Calu3 (cell line): ENCODE results near the gene DCTN3. TPM values are rescaled to one million over a fixed set of nuclear protein-coding genes. Genes with fewer than 3 reads are reported as not detected.
A peak's percentile ranks its signal among the peaks of the same experiment; 100 is the strongest.

ENCODE experiments used
- BruUV-seq: library from RNA; stranded (reverse); fragments of 400-500 nt; replicated peaks from 2 replicates; lab custom pipeline; 2021; lab: Mats Ljungman, UMichigan
- CTCF ChIA-PET: fragments of 300-600 bp; sonication (Branson Sonifier 250); formaldehyde crosslinking; loops from one replicate; lab custom pipeline; 2022; ENCODE audit warnings: antibody characterized with exemption; lab: Charles Lee
- DNase-seq: peaks from one replicate; pipeline ENCODE4 v3.0.0; 2022
- H3K27ac Mint-ChIP-seq: one replicate; pipeline ENCODE4 v1.8.0; 2022; ENCODE audit warnings: mixed read lengths; ENCODE audit not compliant: unreplicated experiment
- H3K27me3 Mint-ChIP-seq: one replicate; pipeline ENCODE4 v1.8.0; 2022; ENCODE audit warnings: mixed read lengths; ENCODE audit not compliant: unreplicated experiment
- H3K36me3 Mint-ChIP-seq: one replicate; pipeline ENCODE4 v1.8.0; 2022; ENCODE audit warnings: mild to moderate bottlenecking, moderate library complexity, mixed read lengths; ENCODE audit not compliant: insufficient read depth, unreplicated experiment
- H3K4me1 Mint-ChIP-seq: one replicate; pipeline ENCODE4 v1.8.0; 2022; ENCODE audit warnings: mild to moderate bottlenecking, low read depth, mixed read lengths; ENCODE audit not compliant: unreplicated experiment
- H3K4me3 Mint-ChIP-seq: one replicate; pipeline ENCODE4 v1.8.0; 2022; ENCODE audit warnings: mild to moderate bottlenecking, low read depth, moderate library complexity, mixed read lengths; ENCODE audit not compliant: unreplicated experiment
- H3K9me3 Mint-ChIP-seq: one replicate; pipeline ENCODE4 v1.8.0; 2022; ENCODE audit warnings: low read depth, mixed read lengths; ENCODE audit not compliant: unreplicated experiment
- intact Hi-C: fragments of 100-400 bp; cut with micrococcal nuclease; formaldehyde crosslinking; loops from one replicate; pipeline ENCODE4 v1.10.0; 2022; ENCODE audit not compliant: unreplicated experiment
- total RNA-seq: library from RNA; stranded (reverse); gene quantifications from 2 replicates; pipeline ENCODE4 v1.2.3, GENCODE V29; 2022
- TF ChIP-seq, protein P1 (sequence below): fragments of 200-600 bp; IDR thresholded peaks from one replicate; pipeline ENCODE4 v1.8.0; 2022; ENCODE audit warnings: antibody characterized with exemption; ENCODE audit not compliant: unreplicated experiment

DCTN3 gene
- total RNA-seq, 1 experiment from 2014 or later = 51.8 TPM

DNA sequence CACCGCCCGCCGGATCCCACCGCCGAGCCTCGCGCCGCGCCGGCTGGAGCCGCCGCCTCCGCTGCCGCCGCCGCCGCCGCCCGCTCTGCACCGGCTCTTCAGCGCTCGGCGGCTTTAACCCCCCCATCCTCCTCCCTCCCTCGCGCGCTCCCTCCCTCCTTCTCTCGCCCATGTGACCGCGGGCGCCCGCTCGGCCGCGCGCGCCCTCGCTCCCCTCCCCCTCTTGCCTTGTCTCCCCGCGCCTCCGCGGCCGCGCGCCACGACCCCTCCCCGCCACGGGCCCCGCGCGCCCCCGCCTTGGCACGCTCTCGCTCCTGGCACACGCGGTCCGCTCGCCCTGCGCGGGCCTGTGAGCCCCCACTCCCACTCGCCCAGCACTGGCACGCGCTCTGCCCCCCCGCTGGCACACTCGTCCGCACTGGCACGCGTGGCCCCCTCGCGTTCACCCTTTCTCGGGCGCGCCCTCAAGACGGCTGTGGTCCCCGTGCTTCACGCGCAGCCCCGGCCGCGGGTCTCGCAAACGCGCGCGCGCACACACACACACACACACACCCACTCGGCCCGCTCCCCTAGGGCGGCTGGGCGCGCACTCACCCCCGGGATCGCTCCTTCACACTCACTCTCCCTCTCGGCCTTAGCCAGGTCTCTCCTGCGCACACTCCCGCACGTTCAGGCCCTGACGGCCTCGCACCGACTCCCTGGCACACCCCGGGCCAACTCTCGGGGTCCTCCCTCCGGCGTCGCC is 30.5 kb downstream of the DCTN3 start, which contains the start of gene CNTFR:
Gene CNTFR (minus strand): TSS at position 89 of the 745 bp plus-strand sequence. CDS start 20,743 bp downstream, outside the sequence.
- intact Hi-C loops = loop anchor here (5.0 to 10.0 kb wide), 3 partner anchors 43 to 185 kb away; no protein-coding TSS in a partner anchor
- no peak within 1 kb of the TSS for H3K27ac Mint-ChIP-seq
- no peaks in the 10 kb centered on the region for H3K9me3 Mint-ChIP-seq
- H3K27me3 Mint-ChIP-seq = peaks cover 91% of the 10 kb centered on the region
- H3K4me1 Mint-ChIP-seq = no peaks in the 10 kb centered on the region
- DNase-seq = no peak
- peaks cover 6% of the 10 kb centered on the region for H3K36me3 Mint-ChIP-seq
- peak within 1 kb of the TSS; percentile 65 for H3K4me3 Mint-ChIP-seq
- no TSS peak for BruUV-seq
- CTCF ChIA-PET = interaction anchor here (0.7 kb wide), 1 partner anchor 88 kb away, joined by 5 read pairs; no protein-coding TSS in a partner anchor
- TF ChIP-seq, protein P1, sequence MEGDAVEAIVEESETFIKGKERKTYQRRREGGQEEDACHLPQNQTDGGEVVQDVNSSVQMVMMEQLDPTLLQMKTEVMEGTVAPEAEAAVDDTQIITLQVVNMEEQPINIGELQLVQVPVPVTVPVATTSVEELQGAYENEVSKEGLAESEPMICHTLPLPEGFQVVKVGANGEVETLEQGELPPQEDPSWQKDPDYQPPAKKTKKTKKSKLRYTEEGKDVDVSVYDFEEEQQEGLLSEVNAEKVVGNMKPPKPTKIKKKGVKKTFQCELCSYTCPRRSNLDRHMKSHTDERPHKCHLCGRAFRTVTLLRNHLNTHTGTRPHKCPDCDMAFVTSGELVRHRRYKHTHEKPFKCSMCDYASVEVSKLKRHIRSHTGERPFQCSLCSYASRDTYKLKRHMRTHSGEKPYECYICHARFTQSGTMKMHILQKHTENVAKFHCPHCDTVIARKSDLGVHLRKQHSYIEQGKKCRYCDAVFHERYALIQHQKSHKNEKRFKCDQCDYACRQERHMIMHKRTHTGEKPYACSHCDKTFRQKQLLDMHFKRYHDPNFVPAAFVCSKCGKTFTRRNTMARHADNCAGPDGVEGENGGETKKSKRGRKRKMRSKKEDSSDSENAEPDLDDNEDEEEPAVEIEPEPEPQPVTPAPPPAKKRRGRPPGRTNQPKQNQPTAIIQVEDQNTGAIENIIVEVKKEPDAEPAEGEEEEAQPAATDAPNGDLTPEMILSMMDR = no peak

DNA sequence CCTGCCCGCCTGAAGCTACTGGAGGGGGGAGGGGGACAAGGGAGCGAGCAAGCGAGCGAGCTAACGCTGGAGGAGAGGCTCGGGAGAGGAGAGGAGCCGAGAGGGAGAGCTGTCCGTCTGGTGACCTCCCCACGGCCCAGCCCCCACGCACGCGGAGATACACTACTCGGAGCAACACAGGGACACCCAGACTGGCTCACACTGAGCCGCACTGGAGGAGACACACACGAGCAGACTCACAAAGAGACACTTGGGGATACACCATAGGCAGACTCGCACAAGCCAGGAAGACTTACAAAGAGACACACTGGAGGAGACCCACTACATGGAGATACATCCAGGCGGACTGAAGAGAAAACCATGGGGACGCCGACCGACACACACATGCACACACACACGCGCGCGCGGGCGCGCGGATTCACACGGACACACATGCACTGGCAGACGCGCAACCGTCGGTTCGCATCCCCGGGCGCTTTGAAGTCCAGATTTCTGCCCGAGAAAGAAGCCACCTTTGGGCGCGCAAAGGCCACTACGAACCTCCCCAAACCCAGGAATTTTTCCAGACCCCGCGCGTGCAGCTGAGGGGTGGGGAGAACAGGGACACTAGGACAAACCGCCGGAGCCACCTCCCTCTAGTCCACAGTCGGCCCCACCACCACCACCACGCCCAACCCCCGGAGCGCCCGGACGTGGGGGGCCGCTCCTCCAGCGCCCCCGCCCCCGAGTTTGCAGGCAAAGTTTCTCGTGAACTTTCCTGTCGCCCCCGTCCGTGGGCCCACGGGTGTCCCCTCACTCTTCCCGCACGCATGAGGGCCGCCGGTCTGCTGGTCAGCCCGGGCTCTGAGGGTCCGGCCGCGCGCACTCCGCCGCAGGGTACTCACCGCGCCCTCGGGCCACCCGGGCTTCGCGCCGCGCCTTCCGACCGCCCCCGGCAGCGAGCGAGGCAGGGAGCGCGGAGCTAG is 31.3 kb downstream of the DCTN3 start:
- no peak overlapping the region for H3K27ac Mint-ChIP-seq
- peak overlapping the region; percentile 2 for H3K4me3 Mint-ChIP-seq
- intact Hi-C loops = no loop called here
- peaks cover 97% of the 10 kb centered on the region for H3K27me3 Mint-ChIP-seq
- no TSS peak for BruUV-seq
- no peaks in the 10 kb centered on the region for H3K9me3 Mint-ChIP-seq
- CTCF ChIA-PET = interaction anchor here (0.7 kb wide), 1 partner anchor 87 kb away, joined by 5 read pairs; no protein-coding TSS in a partner anchor
- H3K36me3 Mint-ChIP-seq = peaks cover 6% of the 10 kb centered on the region
- TF ChIP-seq, protein P1 = no peak
- H3K4me1 Mint-ChIP-seq = no peaks in the 10 kb centered on the region
- no peak for DNase-seq

DNA sequence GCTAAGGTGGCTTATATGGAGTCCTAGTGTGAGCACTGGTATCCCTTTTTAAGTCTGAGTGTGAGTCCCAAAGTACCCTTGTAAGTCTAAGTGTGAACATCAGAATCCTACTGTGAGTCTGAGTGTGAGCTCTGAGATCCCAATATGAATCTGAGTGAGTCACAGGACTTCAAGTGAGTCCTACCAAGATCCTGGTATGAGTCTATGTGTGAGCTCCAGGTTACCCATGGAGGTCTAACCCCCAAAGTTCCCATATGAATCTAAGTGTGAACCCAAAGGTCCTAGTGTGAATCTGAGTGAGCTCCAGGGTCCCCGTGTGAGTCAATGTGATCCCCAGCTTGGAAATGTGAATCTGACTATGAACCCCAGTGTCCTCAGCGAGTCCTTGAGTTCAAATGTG is 33.0 kb downstream of the DCTN3 start:
- CTCF ChIA-PET = interaction anchor here (0.7 kb wide), 1 partner anchor 212 kb away, joined by 3 read pairs; no protein-coding TSS in a partner anchor
- H3K27me3 Mint-ChIP-seq = peaks cover 97% of the 10 kb centered on the region
- no peak overlapping the region for H3K27ac Mint-ChIP-seq
- H3K9me3 Mint-ChIP-seq = no peaks in the 10 kb centered on the region
- no peak overlapping the region for H3K4me3 Mint-ChIP-seq
- TF ChIP-seq, protein P1 = no peak
- no peak for DNase-seq
- H3K4me1 Mint-ChIP-seq = no peaks in the 10 kb centered on the region
- intact Hi-C loops = no loop called here
- BruUV-seq = no TSS peak
- H3K36me3 Mint-ChIP-seq = peaks cover 6% of the 10 kb centered on the region

DNA sequence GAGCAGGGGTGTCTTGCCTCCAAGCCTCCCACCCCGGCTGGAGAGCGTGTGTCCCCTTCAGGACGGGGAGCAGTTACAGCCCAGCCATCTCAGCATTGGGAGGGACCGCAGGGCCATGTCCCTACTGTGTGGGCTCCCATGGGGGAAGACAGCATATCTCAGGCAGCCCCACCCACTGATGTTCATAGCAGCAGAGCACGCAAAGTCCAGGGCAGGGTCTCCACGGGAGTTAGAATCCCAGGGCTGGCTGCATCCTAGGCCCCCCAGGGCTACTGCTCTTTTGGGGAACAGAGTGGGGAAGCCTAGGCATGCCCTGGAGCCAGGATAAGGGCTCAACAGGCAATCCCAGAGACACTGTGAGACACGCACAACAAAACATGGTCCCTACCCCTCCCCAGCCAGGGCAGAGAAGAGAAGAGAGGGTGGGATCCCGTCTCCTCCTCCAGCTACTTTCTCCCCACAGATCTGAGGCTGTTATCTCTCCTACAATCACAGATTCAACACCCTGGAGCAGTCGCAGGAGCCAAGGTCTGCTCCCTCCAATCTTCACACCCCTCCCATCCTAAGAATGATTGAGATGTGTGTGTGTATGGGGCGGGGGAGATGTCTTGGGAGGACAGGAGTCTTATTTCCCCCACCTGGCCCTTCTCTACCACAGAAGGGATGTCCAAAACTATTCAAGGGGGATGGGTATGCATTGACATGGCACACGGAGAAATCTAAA is 34.2 kb downstream of the DCTN3 start:
- Mint-ChIP-seq H3K4me3 (no peak overlapping the region), H3K27me3 (peaks cover 100% of the 10 kb centered on the region), H3K9me3 (no peaks in the 10 kb centered on the region), H3K36me3 (peaks cover 6% of the 10 kb centered on the region), H3K27ac (no peak overlapping the region), H3K4me1 (no peaks in the 10 kb centered on the region)
- CTCF ChIA-PET = no interaction called here
- TF ChIP-seq, protein P1 = no peak
- no TSS peak for BruUV-seq
- intact Hi-C loops = no loop called here
- DNase-seq = no peak
